MM.1S (cell line): ENCODE data around the gene METTL27.

Source experiments
- DNase-seq: peaks from one replicate; pipeline ENCODE4 v3.0.0-alpha.2; 2015
- H2AFZ ChIP-seq: fragments of 300-600 bp; sonication (generic); 2 replicates; pipeline ENCODE4 v1.6.0; 2016; ENCODE audit warnings: antibody characterized with exemption, low read length
- H3F3A ChIP-seq: fragments of 300-600 bp; sonication (generic); 2 replicates; pipeline ENCODE4 v1.6.1; 2016; ENCODE audit warnings: mild to moderate bottlenecking, antibody characterized with exemption, low read length, moderate library complexity, mixed read lengths; ENCODE audit not compliant: insufficient read depth
- H3K27ac ChIP-seq: fragments of 300-600 bp; sonication (generic); 2 replicates; pipeline ENCODE4 v1.5.1; 2016; ENCODE audit warnings: mild to moderate bottlenecking, low read length
- H3K27me3 ChIP-seq: fragments of 300-600 bp; sonication (generic); replicated peaks from 2 replicates; pipeline ENCODE4 v1.6.0; 2016; ENCODE audit warnings: low read length; ENCODE audit not compliant: insufficient read depth
- H3K36me3 ChIP-seq: fragments of 300-600 bp; sonication (generic); replicated peaks from 2 replicates; pipeline ENCODE4 v1.6.1; 2016; ENCODE audit warnings: mild to moderate bottlenecking, low read length, mixed read lengths; ENCODE audit not compliant: insufficient read depth
- H3K4me1 ChIP-seq: fragments of 300-600 bp; sonication (generic); 2 replicates; pipeline ENCODE4 v1.6.1; 2016; ENCODE audit warnings: low read length, mixed read lengths
- H3K4me2 ChIP-seq: fragments of 300-600 bp; sonication (generic); 2 replicates; pipeline ENCODE4 v1.6.0; 2016; ENCODE audit warnings: low read depth, low read length
- H3K4me3 ChIP-seq: fragments of 300-600 bp; sonication (generic); 2 replicates; pipeline ENCODE4 v1.5.1; 2016; ENCODE audit warnings: low read length, mixed read lengths
- H3K79me2 ChIP-seq: fragments of 300-600 bp; sonication (generic); 2 replicates; pipeline ENCODE4 v1.6.1; 2016; ENCODE audit warnings: mixed run types, low read length, mixed read lengths
- H3K9ac ChIP-seq: fragments of 300-600 bp; sonication (generic); 2 replicates; pipeline ENCODE4 v1.6.1; 2016; ENCODE audit warnings: low read length, mixed read lengths
- H3K9me2 ChIP-seq: fragments of 300-600 bp; sonication (generic); replicated peaks from 2 replicates; pipeline ENCODE4 v1.6.1; 2016; ENCODE audit warnings: mild to moderate bottlenecking, low read length, mixed read lengths; ENCODE audit not compliant: insufficient read depth
- H3K9me3 ChIP-seq: fragments of 300-600 bp; sonication (generic); replicated peaks from 2 replicates; pipeline ENCODE4 v1.6.1; 2016; ENCODE audit warnings: mild to moderate bottlenecking, low read length, mixed read lengths; ENCODE audit not compliant: insufficient read depth
- H4K20me1 ChIP-seq: fragments of 300-600 bp; sonication (generic); 2 replicates; pipeline ENCODE4 v1.6.1; 2016; ENCODE audit warnings: mild to moderate bottlenecking, low read length, moderate library complexity, mixed read lengths; ENCODE audit not compliant: insufficient read depth
- EZH2 ChIP-seq: fragments of 300-600 bp; sonication (generic); optimal IDR thresholded peaks from 2 replicates; pipeline ENCODE3; 2017; ENCODE audit warnings: low read depth, mild to moderate bottlenecking, antibody characterized with exemption, low read length, mixed read lengths
- EZH2phosphoT487 ChIP-seq: fragments of 300-600 bp; sonication (generic); IDR thresholded peaks from 2 replicates; pipeline ENCODE4 v1.6.1; 2018; ENCODE audit warnings: antibody characterized with exemption, low read length
- TF ChIP-seq, protein P1 (sequence below): fragments of 300-600 bp; sonication (generic); IDR thresholded peaks from 2 replicates; pipeline ENCODE4 v1.5.1; 2016; ENCODE audit warnings: antibody characterized with exemption, low read length, mixed read lengths

The METTL27 gene

DNA sequence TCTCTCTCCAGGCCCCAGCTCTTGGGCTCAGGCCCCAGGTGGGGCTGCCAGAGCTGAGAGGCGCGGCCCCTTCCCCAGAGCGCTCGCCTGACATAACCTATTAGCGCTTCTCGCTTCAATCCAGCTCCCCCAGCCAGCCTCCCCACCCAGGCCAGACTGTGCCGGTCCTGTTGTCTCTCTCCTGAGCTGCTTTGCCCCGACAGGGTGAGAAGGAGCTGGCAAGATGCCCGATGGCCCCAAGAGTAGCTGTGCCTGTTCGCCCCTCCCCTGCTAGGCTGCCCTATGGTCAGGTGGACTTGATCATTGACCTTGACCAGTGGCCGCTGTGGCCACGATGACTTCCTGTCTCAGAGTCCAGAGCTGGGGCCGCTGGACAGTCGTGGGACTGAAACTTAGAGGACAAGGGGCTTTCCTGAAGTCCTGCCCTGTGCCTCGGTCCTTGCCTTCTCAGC lies 27.8 kb upstream of the METTL27 start:
- DNase-seq = no peak
- H3F3A ChIP-seq = no peaks in the 10 kb centered on the region
- no peak overlapping the region for H3K4me3 ChIP-seq
- peak overlapping the region; percentile 39; the same call in 1 of the 2 replicates for H2AFZ ChIP-seq
- H3K9me2 ChIP-seq = no peaks in the 10 kb centered on the region
- peak overlapping the region; percentile 45; the same call in 1 of the 2 replicates for H3K4me2 ChIP-seq
- H3K4me1 ChIP-seq = no peaks in the 10 kb centered on the region
- H3K79me2 ChIP-seq = no peaks in the 10 kb centered on the region
- H3K9ac ChIP-seq = no peak overlapping the region
- TF ChIP-seq, protein P1, sequence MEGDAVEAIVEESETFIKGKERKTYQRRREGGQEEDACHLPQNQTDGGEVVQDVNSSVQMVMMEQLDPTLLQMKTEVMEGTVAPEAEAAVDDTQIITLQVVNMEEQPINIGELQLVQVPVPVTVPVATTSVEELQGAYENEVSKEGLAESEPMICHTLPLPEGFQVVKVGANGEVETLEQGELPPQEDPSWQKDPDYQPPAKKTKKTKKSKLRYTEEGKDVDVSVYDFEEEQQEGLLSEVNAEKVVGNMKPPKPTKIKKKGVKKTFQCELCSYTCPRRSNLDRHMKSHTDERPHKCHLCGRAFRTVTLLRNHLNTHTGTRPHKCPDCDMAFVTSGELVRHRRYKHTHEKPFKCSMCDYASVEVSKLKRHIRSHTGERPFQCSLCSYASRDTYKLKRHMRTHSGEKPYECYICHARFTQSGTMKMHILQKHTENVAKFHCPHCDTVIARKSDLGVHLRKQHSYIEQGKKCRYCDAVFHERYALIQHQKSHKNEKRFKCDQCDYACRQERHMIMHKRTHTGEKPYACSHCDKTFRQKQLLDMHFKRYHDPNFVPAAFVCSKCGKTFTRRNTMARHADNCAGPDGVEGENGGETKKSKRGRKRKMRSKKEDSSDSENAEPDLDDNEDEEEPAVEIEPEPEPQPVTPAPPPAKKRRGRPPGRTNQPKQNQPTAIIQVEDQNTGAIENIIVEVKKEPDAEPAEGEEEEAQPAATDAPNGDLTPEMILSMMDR = no peak
- TF ChIP-seq EZH2 = no peak
- TF ChIP-seq EZH2phosphoT487 = no peak
- peaks cover 22% of the 10 kb centered on the region for H3K27me3 ChIP-seq
- no peaks in the 10 kb centered on the region for H3K9me3 ChIP-seq
- H3K36me3 ChIP-seq = no peaks in the 10 kb centered on the region
- no peak overlapping the region for H3K27ac ChIP-seq
- no peaks in the 10 kb centered on the region for H4K20me1 ChIP-seq

DNA sequence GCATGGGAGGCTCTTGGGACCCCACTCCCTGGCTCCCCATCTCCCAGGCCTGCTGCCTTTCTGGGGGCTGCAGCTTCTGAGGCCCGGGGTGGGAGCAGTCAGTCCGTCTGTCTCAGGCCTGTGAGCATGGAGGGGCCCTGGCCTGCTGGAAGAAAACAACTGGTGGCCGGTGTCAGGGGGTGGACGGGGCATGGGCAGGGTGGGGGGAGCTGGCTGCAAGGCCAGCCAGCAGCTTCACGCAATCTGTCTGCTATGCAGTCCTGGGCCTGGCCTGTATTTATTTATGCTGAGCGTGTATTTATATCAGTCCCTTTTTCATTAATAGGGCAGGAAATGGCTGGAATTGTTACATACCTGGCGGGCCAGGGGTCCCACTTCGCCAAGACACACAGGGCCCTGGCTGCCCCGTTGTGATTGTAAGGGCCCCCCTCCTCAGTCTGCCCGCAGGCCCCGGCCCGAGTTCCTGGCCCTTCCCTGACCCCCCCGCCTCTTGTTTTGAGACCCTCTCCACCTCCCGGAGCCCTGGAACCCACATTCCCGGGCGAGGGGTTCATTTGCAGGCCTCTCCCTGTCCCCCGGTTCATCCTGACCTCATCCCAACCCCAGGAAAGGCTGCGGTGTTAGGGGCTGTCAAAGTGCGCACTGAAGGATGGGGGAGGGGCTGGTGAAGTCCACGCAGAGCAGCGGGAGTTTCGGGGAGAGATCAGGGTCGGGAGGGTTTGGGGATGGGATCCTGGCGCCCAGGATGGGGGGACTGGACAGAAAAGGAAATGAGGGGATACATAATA lies 26.9 kb upstream of the METTL27 start:
- TF ChIP-seq, protein P1 = no peak
- no peak for TF ChIP-seq EZH2
- TF ChIP-seq EZH2phosphoT487 = no peak
- H3K4me1 ChIP-seq = no peaks in the 10 kb centered on the region
- H3F3A ChIP-seq = no peaks in the 10 kb centered on the region
- H3K36me3 ChIP-seq = no peaks in the 10 kb centered on the region
- H3K9ac ChIP-seq = no peak overlapping the region
- H3K9me2 ChIP-seq = no peaks in the 10 kb centered on the region
- H3K79me2 ChIP-seq = no peaks in the 10 kb centered on the region
- H3K4me3 ChIP-seq = no peak overlapping the region
- H3K9me3 ChIP-seq = no peaks in the 10 kb centered on the region
- no peak for DNase-seq
- H2AFZ ChIP-seq = no peak overlapping the region
- peaks cover 22% of the 10 kb centered on the region for H3K27me3 ChIP-seq
- no peak overlapping the region for H3K4me2 ChIP-seq
- no peak overlapping the region for H3K27ac ChIP-seq
- no peaks in the 10 kb centered on the region for H4K20me1 ChIP-seq

DNA sequence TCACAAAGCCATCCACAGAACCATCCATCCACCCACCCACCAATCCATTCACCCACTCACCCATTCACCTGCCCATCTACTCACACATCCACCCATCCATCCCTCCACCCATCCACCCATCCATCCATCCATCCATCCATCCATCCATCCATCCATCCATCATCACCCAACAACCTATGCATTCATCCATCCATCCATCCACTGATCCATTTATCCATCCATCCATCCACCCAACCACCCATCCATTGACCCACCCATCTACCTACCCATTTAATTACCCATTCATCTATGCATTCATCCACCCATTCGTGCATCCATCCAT lies 24.1 kb upstream of the METTL27 start:
- Histone ChIP-seq H4K20me1 (no peaks in the 10 kb centered on the region), H3K4me2 (no peak overlapping the region), H3K27ac (no peak overlapping the region), H3K27me3 (peaks cover 8% of the 10 kb centered on the region; the same call in 1 of the 2 replicates), H3K79me2 (no peaks in the 10 kb centered on the region), H3K9ac (no peak overlapping the region), H3K4me1 (no peaks in the 10 kb centered on the region), H3K9me3 (no peaks in the 10 kb centered on the region), H3K36me3 (no peaks in the 10 kb centered on the region), H3K4me3 (no peak overlapping the region), H3K9me2 (no peaks in the 10 kb centered on the region), H3F3A (no peaks in the 10 kb centered on the region), H2AFZ (no peak overlapping the region)
- DNase-seq = no peak
- TF ChIP-seq EZH2phosphoT487 (no peak), EZH2 (no peak)
- TF ChIP-seq, protein P1 = no peak
